GM19463 (cell line): ENCODE results near the gene STXBP6.

ENCODE experiments used
- ATAC-seq: cut with Tn5 transposase; IDR thresholded peaks from one replicate; pipeline ENCODE4 v1.9.1; 2021; ENCODE audit warnings: mild to moderate bottlenecking, moderate library complexity; ENCODE audit not compliant: unreplicated experiment

The STXBP6 gene

GRCh38 chr14:24866067-24866639, 183.8 kb downstream of the STXBP6 start:
- no peak for ATAC-seq

- ATAC-seq, result no peak
These were observed 185.8 kb downstream of the STXBP6 start for GRCh38 chr14:24863968-24864684.

- no peak for ATAC-seq
These were observed 188.8 kb downstream of the STXBP6 start for GRCh38 chr14:24861083-24861630.

GRCh38 chr14:24859559-24859958, 190.4 kb downstream of the STXBP6 start:
- ATAC-seq, result no peak

GRCh38 chr14:24858684-24859083, 191.3 kb downstream of the STXBP6 start:
- no peak for ATAC-seq

GRCh38 chr14:24858052-24858451, 191.9 kb downstream of the STXBP6 start:
- ATAC-seq, result no peak

GRCh38 chr14:24857277-24857676, 192.7 kb downstream of the STXBP6 start:
- no peak for ATAC-seq

GRCh38 chr14:24853446-24853845, 196.5 kb downstream of the STXBP6 start:
- ATAC-seq, result no peak

- no peak for ATAC-seq
These were observed 197.5 kb downstream of the STXBP6 start for GRCh38 chr14:24852312-24853060.

GRCh38 chr14:24851837-24852236, 198.1 kb downstream of the STXBP6 start:
- ATAC-seq, result no peak

GRCh38 chr14:24851406-24851805, 198.5 kb downstream of the STXBP6 start:
- no peak for ATAC-seq

GRCh38 chr14:24850072-24850471, 199.9 kb downstream of the STXBP6 start:
- no peak for ATAC-seq

GRCh38 chr14:24849471-24849870, 200.5 kb downstream of the STXBP6 start:
- no peak for ATAC-seq

- ATAC-seq, result no peak
These were observed 201.7 kb downstream of the STXBP6 start for GRCh38 chr14:24848102-24848790.

GRCh38 chr14:24847568-24848095, 202.3 kb downstream of the STXBP6 start:
- ATAC-seq, result no peak

GRCh38 chr14:24846261-24846660, 203.7 kb downstream of the STXBP6 start:
- ATAC-seq, result no peak

- ATAC-seq, result no peak
These were observed 204.1 kb downstream of the STXBP6 start for GRCh38 chr14:24845851-24846250.

GRCh38 chr14:24844011-24844410, 205.9 kb downstream of the STXBP6 start:
- no peak for ATAC-seq

GRCh38 chr14:24843494-24843893, 206.5 kb downstream of the STXBP6 start:
- ATAC-seq, result peak; percentile 94

GRCh38 chr14:24840204-24840893, 209.6 kb downstream of the STXBP6 start:
- no peak for ATAC-seq
